ENCODE results near the gene GUCD1. TPM values are rescaled to one million over a fixed set of nuclear protein-coding genes. Genes with fewer than 3 reads are reported as not detected.
A peak's percentile ranks its signal among the peaks of the same experiment; 100 is the strongest.

GUCD1 gene
- total RNA-seq, 2 experiments from 2014 or later = 114 to 144 TPM

- Histone ChIP-seq H2AFZ (ENCODE audit: low read length) (peak overlapping the region; percentile 54), H3K4me2 (ENCODE audit: low read length) (peak overlapping the region; percentile 65), H4K20me1 (ENCODE audit: insufficient read depth, low read length) (no peaks in the 10 kb centered on the region), H3K9me2 (ENCODE audit: insufficient read depth, low read length) (no peaks in the 10 kb centered on the region), H3K36me3 (ENCODE audit: insufficient read depth, low read length) (no peaks in the 10 kb centered on the region), H3K27ac (ENCODE audit: low read depth, low read length, poor library complexity, severe bottlenecking) (peak overlapping the region; percentile 39), H3K4me1 (ENCODE audit: insufficient read depth, low read length, poor library complexity, severe bottlenecking) (peaks cover 49% of the 10 kb centered on the region), H3K9me3 (ENCODE audit: low read length) (no peaks in the 10 kb centered on the region), H3K4me3 (ENCODE audit: low read depth, low read length, poor library complexity, severe bottlenecking) (peak overlapping the region; percentile 24), H3K79me2 (ENCODE audit: insufficient read depth, low read depth, low read length) (no peaks in the 10 kb centered on the region)
- TF ChIP-seq CTCF (conservative IDR thresholded peaks at IDR 0.05; ENCODE audit: low read length) (no peak), EZH2phosphoT487 (IDR thresholded peaks at IDR 0.05; ENCODE audit: borderline replicate concordance, low read depth, low read length) (no peak)
- ChIA-PET POLR2A (interaction anchor here (0.7 to 1.0 kb wide), 3 partner anchors 17 to 112 kb away, joined by 3 to 4 read pairs (median 3); no protein-coding TSS in a partner anchor), CTCF (ENCODE audit: unreplicated experiment) (no interaction called here)
- intact Hi-C loops (cut with micrococcal nuclease; ENCODE audit: unreplicated experiment) = no loop called here
- no TSS peak for BruUV-seq (replicated peaks)
- DNase-seq (ENCODE audit: low spot score) = peak; percentile 70
Measured at GRCh38 chr22:24510637-24511625, 44.0 kb downstream of the GUCD1 start.

GRCh38 chr22:24507716-24508115 is 47.2 kb downstream of the GUCD1 start:
- Histone ChIP-seq H2AFZ (ENCODE audit: low read length) (peak overlapping the region; percentile 95), H3K4me3 (ENCODE audit: low read depth, low read length, poor library complexity, severe bottlenecking) (peak overlapping the region; percentile 22), H3K4me1 (ENCODE audit: insufficient read depth, low read length, poor library complexity, severe bottlenecking) (peaks cover 60% of the 10 kb centered on the region), H3K79me2 (ENCODE audit: insufficient read depth, low read depth, low read length) (no peaks in the 10 kb centered on the region), H3K9me2 (ENCODE audit: insufficient read depth, low read length) (no peaks in the 10 kb centered on the region), H3K4me2 (ENCODE audit: low read length) (peak overlapping the region; percentile 58), H3K27ac (ENCODE audit: low read depth, low read length, poor library complexity, severe bottlenecking) (peak overlapping the region; percentile 55), H3K9me3 (ENCODE audit: low read length) (no peaks in the 10 kb centered on the region), H3K36me3 (ENCODE audit: insufficient read depth, low read length) (no peaks in the 10 kb centered on the region), H4K20me1 (ENCODE audit: insufficient read depth, low read length) (no peaks in the 10 kb centered on the region)
- peak; percentile 78 for DNase-seq (ENCODE audit: low spot score)
- POLR2A ChIA-PET = interaction anchor here (0.6 to 1.5 kb wide), 7 partner anchors 15 to 496 kb away, joined by 3 to 8 read pairs (median 3); no protein-coding TSS in a partner anchor
- intact Hi-C loops (cut with micrococcal nuclease; ENCODE audit: unreplicated experiment) = no loop called here
- CTCF ChIA-PET (ENCODE audit: unreplicated experiment) = no interaction called here
- no peak for TF ChIP-seq EZH2phosphoT487 (IDR thresholded peaks at IDR 0.05; ENCODE audit: borderline replicate concordance, low read depth, low read length)
- peak; percentile 48 for TF ChIP-seq CTCF (conservative IDR thresholded peaks at IDR 0.05; ENCODE audit: low read length)
- no TSS peak for BruUV-seq (replicated peaks)

All from OCI-LY7 (cell line).